H1 (cell line): ENCODE measurements around the gene CSNK1D.
"Not testable (repeated sequence)": the region's sequence is repeated elsewhere in the genome, so short reads cannot be mapped to it uniquely, and the experiment has no call there.

Experiments
- CHD1 ChIP-seq: IDR thresholded peaks from 2 replicates; pipeline ENCODE4 v1.6.1; 2012; ENCODE audit warnings: low read depth, low read length, improper control_type of control experiment
- POLR2A ChIP-seq, 2 experiments: IDR thresholded peaks; 1 replicate in 1 of 2; 2 replicates in 1 of 2; pipeline ENCODE4 v1.6.1; 2011; ENCODE audit warnings: low read depth in 2 of 2, low read length in 2 of 2, mild to moderate bottlenecking in 2 of 2; ENCODE audit errors: control extremely low read depth in 1 of 2
- SAP30 ChIP-seq: fragments of 300-600 bp; sonication (generic); IDR thresholded peaks from 2 replicates; pipeline ENCODE4 v1.7.1; 2012; ENCODE audit warnings: low read length, moderate library complexity, mild to moderate bottlenecking, inconsistent platforms; ENCODE audit not compliant: insufficient read depth, insufficient replicate concordance
- TF ChIP-seq, protein P1 (sequence below), 3 experiments: IDR thresholded peaks; 1 replicate in 2 of 3; 2 replicates in 1 of 3; pipeline versions ENCODE4 v1.5.1 to v1.6.1; 2011; ENCODE audit warnings: low read length in 3 of 3, mild to moderate bottlenecking in 3 of 3, inconsistent platforms in 2 of 3, low read depth in 1 of 3, moderate library complexity in 1 of 3; ENCODE audit not compliant: insufficient read depth in 1 of 3; ENCODE audit errors: control extremely low read depth in 1 of 3

- TF ChIP-seq CHD1; POLR2A (IDR thresholded peaks at IDR 0.05; ENCODE audit: control extremely low read depth in 1 of 2, low read depth in 2 of 2, low read length in 2 of 2); SAP30: not testable (repeated sequence)
- TF ChIP-seq, protein P1, sequence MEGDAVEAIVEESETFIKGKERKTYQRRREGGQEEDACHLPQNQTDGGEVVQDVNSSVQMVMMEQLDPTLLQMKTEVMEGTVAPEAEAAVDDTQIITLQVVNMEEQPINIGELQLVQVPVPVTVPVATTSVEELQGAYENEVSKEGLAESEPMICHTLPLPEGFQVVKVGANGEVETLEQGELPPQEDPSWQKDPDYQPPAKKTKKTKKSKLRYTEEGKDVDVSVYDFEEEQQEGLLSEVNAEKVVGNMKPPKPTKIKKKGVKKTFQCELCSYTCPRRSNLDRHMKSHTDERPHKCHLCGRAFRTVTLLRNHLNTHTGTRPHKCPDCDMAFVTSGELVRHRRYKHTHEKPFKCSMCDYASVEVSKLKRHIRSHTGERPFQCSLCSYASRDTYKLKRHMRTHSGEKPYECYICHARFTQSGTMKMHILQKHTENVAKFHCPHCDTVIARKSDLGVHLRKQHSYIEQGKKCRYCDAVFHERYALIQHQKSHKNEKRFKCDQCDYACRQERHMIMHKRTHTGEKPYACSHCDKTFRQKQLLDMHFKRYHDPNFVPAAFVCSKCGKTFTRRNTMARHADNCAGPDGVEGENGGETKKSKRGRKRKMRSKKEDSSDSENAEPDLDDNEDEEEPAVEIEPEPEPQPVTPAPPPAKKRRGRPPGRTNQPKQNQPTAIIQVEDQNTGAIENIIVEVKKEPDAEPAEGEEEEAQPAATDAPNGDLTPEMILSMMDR (IDR thresholded peaks at IDR 0.05; ENCODE audit: control extremely low read depth in 1 of 3, insufficient read depth in 1 of 3, low read depth in 1 of 3, low read length in 3 of 3): not testable (repeated sequence)
Observed at GRCh38 chr17:82254746-82255145, 18.8 kb downstream of the CSNK1D start.
